ENCODE results near the gene MPDZ.
"Not testable (repeated sequence)": the region's sequence is repeated elsewhere in the genome, so short reads cannot be mapped to it uniquely, and the experiment has no call there.

Gene MPDZ

GRCh38 chr9:13264788-13265187 is 14.7 kb downstream of the MPDZ start:
- DNase-seq (ENCODE audit: low read depth): no peak

- DNase-seq (ENCODE audit: low read depth): no peak
Observed at GRCh38 chr9:13263511-13263910, 16.0 kb downstream of the MPDZ start.

DNA sequence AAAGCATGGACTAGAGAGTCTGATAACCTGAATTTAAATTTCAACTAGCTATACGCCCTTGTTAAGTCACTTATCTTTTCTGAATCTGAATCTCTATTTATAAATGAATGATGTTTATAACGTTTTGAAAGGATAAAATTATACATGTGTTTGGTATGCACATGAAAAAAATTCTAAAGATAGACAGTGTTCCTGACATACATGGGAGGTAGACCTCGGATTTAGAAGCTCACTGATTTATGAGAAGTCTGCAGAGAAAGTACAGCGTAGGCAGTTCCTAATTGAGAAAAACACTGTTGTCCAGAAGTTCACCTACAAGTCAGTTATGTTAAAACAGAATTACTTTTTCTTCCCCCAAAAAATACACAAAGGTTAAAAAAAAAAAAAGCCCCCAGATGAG is 26.6 kb downstream of the MPDZ start:
- DNase-seq (ENCODE audit: low read depth): no peak

GRCh38 chr9:13244181-13244580 is 35.3 kb downstream of the MPDZ start:
- no peak for DNase-seq (ENCODE audit: low read depth)

- no peak for DNase-seq (ENCODE audit: low read depth)
Observed at GRCh38 chr9:13241283-13241682, 38.2 kb downstream of the MPDZ start.

- no peak for DNase-seq (ENCODE audit: low read depth)
Observed at GRCh38 chr9:13239660-13240059, 39.8 kb downstream of the MPDZ start.

- no peak for DNase-seq (ENCODE audit: low read depth)
Observed at GRCh38 chr9:13239208-13239607, 40.3 kb downstream of the MPDZ start.

- DNase-seq (ENCODE audit: low read depth): no peak
Observed at GRCh38 chr9:13234932-13235331, 44.6 kb downstream of the MPDZ start.

DNA sequence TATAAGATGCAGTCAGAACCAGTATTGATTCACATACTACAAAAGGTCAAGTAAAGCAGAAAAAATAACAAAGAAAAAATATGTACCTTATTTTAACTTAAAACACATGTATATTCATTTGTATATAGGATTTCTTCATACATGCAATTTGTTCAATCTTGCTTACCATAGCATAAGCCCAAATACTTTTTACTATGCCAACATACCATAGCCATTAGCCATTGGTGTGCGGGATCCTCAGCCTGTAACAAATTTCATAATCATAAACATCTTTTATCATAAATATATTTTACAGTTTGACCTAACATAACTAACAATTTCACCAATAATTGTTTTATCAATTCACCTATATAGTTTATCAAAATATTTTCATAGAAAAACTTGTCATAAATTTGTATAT is 51.1 kb downstream of the MPDZ start:
- no peak for DNase-seq (ENCODE audit: low read depth)

DNA sequence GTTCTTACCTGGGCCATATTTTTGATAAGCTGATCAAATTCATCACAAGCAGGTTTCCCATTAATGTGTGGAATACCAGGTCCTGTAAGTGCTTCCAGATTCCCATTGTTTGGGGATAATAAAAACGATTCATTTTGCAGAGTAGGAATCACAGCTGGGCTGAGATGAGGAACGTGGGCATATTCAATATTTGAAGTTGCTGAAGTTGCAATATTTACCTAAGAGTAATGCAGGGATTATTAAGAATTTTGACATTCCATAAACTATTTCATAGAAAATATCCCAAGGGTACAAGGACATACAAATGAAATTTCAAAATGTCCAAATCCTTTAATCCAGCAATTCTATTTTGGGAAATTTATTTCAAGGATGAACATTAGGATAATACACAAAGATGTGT is 55.1 kb downstream of the MPDZ start:
- no peak for DNase-seq (ENCODE audit: low read depth)

GRCh38 chr9:13222733-13223132 is 56.8 kb downstream of the MPDZ start:
- DNase-seq (ENCODE audit: low read depth): not testable (repeated sequence)

GRCh38 chr9:13221741-13222140 is 57.8 kb downstream of the MPDZ start:
- DNase-seq (ENCODE audit: low read depth): no peak

GRCh38 chr9:13220837-13221236 is 58.7 kb downstream of the MPDZ start:
- DNase-seq (ENCODE audit: low read depth): no peak

DNA sequence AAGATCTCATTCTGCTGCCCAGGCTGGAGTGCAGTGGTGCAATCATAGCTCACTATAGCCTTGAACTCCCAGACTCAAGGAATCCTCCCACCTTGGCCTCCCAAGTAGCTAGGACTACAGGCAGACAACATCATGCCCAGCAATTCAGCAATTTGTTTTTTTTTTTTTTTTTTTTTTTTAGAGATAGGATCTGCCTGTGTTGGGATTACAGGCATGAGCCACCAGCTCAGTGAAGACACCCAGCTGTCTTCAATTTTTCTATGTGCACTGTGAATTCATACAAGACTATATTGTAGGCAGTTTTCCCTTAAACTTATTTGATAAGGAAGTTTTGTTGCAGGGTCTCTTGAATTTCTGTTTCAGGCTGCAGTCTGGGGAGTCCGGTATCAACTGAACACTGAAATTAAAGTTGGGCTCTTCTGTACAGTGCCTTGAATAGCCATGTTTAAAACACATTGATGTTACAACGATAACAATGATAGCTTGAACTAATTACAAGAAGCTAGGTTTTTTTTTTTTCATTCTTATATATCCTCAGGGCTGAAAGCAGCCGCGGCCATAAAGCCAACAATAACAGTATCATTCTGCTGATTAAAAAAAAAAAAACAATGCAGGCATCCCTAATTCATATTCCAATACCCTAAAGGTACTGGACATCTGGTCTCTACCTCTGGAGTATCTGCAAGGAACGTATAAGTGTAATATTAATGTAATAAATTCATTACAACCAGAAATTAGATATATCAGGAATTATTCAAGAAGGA is 63.5 kb downstream of the MPDZ start:
- DNase-seq (ENCODE audit: low read depth): no peak

DNA sequence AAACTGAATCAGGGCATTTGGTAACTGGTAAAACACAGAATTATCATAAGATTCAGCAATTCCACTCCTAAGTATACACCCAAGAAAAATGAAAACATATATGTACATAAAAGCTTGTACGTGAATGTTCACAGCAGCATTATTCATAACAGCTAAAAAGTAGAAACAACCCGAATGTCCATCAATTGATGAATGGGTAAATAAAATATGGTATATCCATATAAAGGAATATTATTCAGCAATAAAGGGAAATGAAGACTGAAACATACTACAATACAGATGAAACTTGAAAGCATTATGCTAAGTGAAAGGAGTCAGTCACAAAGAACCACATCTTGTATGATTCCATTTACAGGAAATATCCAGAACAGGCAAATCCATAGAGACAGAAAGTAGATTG is 65.5 kb downstream of the MPDZ start:
- no peak for DNase-seq (ENCODE audit: low read depth)

DNA sequence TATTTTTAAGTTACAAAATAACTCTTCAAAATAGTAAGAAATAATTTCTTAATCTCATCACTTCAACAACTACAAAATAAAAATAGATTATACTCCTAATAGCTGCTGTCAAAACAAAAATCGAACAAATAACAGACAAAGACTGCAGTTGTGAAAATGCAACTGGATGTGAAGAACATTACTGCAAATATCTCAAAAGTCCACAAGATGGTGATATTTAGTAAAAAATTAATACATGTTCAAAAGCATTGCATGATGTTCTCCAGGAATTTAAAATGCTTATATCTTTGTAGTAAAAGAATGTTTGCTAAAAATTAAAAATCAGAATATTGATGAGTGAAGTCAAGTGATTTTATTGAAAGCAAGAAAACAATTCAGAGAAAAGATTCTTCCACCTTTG is 66.2 kb downstream of the MPDZ start:
- DNase-seq (ENCODE audit: low read depth): no peak

DNA sequence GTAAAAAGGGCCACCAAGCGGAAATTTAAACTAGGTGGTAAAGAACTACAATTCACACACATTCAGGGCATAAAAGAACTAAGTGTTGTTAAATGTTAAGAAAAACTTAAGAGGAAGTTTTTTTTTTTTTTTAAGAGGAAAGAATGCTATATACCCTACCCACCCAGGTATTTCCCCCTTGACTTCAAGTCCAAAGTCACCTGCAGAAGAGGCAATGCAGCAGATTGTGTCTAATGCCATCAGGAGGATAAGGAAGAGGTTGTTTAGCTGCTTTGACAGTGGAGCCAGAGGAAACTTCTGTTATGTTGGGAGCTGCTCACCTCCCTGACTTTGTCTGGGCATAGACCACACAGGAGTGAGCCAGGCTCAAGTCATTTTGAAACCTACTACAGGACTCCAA is 69.2 kb downstream of the MPDZ start:
- no peak for DNase-seq (ENCODE audit: low read depth)

GRCh38 chr9:13209498-13209897 is 70.0 kb downstream of the MPDZ start:
- DNase-seq (ENCODE audit: low read depth): no peak

GRCh38 chr9:13205824-13206223 is 73.7 kb downstream of the MPDZ start:
- no peak for DNase-seq (ENCODE audit: low read depth)

GRCh38 chr9:13190040-13190439 is 89.5 kb downstream of the MPDZ start:
- DNase-seq (ENCODE audit: low read depth): no peak

DNA sequence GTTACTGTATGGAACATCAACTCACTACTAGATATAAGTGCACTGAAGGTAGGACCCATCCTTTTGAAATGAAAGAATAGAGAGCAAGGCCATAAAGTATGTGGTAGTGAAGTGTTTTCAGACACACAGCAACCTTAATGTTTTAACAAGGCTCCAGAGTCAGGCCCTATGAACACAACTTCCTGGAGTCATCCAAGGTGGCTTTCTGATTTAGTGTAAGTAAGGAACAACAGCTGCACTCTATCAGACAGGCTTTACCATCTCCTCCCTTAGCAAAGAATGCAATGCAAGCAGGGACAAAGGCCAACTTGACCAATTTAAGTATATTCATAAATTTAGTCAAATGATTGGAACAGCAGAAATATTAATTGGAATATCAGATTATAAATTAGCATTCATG is 90.1 kb downstream of the MPDZ start:
- no peak for DNase-seq (ENCODE audit: low read depth)

- no peak for DNase-seq (ENCODE audit: low read depth)
Observed at GRCh38 chr9:13186774-13187173, 92.7 kb downstream of the MPDZ start.

- no peak for DNase-seq (ENCODE audit: low read depth)
Observed at GRCh38 chr9:13186091-13186490, 93.4 kb downstream of the MPDZ start.

GRCh38 chr9:13181652-13182051 is 97.8 kb downstream of the MPDZ start:
- no peak for DNase-seq (ENCODE audit: low read depth)

DNA sequence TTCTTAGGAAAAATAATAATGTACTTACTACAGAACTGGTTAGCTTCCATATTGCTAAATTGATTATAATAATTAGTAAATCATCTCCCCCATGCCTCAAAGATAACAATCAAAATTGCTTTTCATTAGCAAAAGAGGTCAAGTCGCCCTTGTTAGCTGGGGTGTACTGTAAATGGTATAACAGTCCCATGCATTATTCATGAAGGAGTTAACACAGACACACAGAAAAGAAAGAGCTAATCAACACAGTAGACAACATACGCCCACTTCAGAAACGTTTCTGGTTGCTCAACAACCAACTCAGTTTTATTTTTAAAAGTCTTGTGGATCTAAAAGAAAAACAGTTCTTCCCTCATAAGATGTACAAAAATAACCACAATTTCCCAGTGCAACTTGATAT is 100.2 kb downstream of the MPDZ start:
- DNase-seq (ENCODE audit: low read depth): no peak

Measured in stimulated activated CD4-positive, alpha-beta T cell treated with anti-CD3 and anti-CD28 coated beads, Interleukin-2, amount 100 ng/mL, for 4 hours (primary cell).